DMS114 treated with DMSO at 0.1 percent for 48 hours (cell line): Measurements from ENCODE around the gene CHKA.

Experiments
- DNase-seq: peaks from one replicate; lab custom pipeline; 2025; ENCODE audit not compliant: unreplicated experiment; lab: John Stamatoyannopoulos, UW

CHKA gene

GRCh38 chr11:68033708-68034045 lies 87.5 kb downstream of the CHKA start:
- no peak for DNase-seq

GRCh38 chr11:68032997-68033707 lies 88.0 kb downstream of the CHKA start:
- DNase-seq, result no peak

GRCh38 chr11:68032003-68032402 lies 89.2 kb downstream of the CHKA start:
- no peak for DNase-seq

- DNase-seq, result no peak
Measured at GRCh38 chr11:68031144-68031464, 90.1 kb downstream of the CHKA start.

- DNase-seq, result peak; percentile 100
Measured at GRCh38 chr11:68030318-68031143, 90.7 kb downstream of the CHKA start, which contains the start of gene NDUFS8. Gene NDUFS8, plus strand, starts transcription at chr11:68030681. Its CDS starts 1,471 bp downstream, at chr11:68032152.

- DNase-seq, result no peak
Measured at GRCh38 chr11:68028802-68029545, 92.2 kb downstream of the CHKA start.

GRCh38 chr11:68027667-68028066 lies 93.5 kb downstream of the CHKA start:
- no peak for DNase-seq

- no peak for DNase-seq
Measured at GRCh38 chr11:68026391-68027105, 94.6 kb downstream of the CHKA start.

- no peak for DNase-seq
Measured at GRCh38 chr11:68025047-68025446, 96.1 kb downstream of the CHKA start.

GRCh38 chr11:68024508-68024907 lies 96.7 kb downstream of the CHKA start:
- no peak for DNase-seq

GRCh38 chr11:68022531-68022930 lies 98.7 kb downstream of the CHKA start:
- DNase-seq, result no peak

GRCh38 chr11:68021167-68021787 lies 99.9 kb downstream of the CHKA start:
- DNase-seq, result no peak

GRCh38 chr11:68020575-68020974 lies 100.6 kb downstream of the CHKA start:
- peak; percentile 86 for DNase-seq

GRCh38 chr11:68019486-68019885 lies 101.7 kb downstream of the CHKA start:
- DNase-seq, result no peak

GRCh38 chr11:68018730-68019190 lies 102.4 kb downstream of the CHKA start:
- DNase-seq, result no peak

- no peak for DNase-seq
Measured at GRCh38 chr11:68017980-68018729, 103.0 kb downstream of the CHKA start.

- DNase-seq, result no peak
Measured at GRCh38 chr11:68016904-68017817, 104.0 kb downstream of the CHKA start.

GRCh38 chr11:68016161-68016903 lies 104.9 kb downstream of the CHKA start:
- no peak for DNase-seq
